LNCAP (cell line): ENCODE measurements around the gene CPEB2.

Experiments used
- TF ChIP-seq, protein P1 (sequence below): fragments of 450-650 bp; IDR thresholded peaks from 2 replicates; pipeline ENCODE4 v1.5.1; 2017; ENCODE audit warnings: mild to moderate bottlenecking

The CPEB2 gene

DNA sequence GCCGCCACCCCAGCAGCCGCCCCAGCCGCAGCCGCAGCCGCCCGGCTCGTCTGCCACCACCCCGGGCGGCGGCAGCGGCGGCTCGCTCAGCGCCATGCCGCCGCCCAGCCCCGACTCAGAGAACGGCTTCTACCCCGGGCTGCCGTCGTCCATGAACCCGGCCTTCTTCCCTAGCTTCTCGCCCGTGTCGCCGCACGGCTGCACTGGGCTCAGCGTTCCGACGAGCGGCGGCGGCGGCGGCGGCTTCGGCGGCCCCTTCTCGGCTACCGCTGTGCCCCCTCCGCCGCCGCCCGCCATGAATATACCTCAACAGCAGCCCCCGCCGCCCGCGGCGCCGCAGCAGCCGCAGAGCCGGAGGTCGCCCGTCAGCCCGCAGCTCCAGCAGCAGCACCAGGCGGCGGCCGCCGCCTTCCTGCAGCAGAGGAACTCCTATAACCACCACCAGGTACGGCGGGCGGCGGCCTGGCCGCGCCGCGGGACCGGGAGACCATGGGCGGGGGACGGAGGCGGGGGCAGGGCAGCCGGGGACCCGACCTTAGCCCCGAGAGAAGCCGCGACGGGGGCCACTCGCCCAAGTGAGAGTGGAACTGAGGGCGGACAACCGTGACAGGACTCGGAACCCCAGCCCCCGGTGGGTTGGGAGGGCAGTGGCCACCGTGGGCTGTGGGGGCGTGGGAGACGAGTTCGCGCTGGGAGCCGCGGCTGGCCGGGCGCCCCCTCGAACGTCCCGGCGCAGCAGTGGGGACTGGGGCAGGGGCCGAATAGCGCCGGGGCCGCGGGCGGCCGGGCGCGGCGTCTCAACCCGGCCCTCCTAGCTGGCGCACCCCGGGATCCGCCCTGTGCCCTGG lies 1.8 kb downstream of the CPEB2 start:
- TF ChIP-seq, protein P1, sequence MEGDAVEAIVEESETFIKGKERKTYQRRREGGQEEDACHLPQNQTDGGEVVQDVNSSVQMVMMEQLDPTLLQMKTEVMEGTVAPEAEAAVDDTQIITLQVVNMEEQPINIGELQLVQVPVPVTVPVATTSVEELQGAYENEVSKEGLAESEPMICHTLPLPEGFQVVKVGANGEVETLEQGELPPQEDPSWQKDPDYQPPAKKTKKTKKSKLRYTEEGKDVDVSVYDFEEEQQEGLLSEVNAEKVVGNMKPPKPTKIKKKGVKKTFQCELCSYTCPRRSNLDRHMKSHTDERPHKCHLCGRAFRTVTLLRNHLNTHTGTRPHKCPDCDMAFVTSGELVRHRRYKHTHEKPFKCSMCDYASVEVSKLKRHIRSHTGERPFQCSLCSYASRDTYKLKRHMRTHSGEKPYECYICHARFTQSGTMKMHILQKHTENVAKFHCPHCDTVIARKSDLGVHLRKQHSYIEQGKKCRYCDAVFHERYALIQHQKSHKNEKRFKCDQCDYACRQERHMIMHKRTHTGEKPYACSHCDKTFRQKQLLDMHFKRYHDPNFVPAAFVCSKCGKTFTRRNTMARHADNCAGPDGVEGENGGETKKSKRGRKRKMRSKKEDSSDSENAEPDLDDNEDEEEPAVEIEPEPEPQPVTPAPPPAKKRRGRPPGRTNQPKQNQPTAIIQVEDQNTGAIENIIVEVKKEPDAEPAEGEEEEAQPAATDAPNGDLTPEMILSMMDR, result no peak

DNA sequence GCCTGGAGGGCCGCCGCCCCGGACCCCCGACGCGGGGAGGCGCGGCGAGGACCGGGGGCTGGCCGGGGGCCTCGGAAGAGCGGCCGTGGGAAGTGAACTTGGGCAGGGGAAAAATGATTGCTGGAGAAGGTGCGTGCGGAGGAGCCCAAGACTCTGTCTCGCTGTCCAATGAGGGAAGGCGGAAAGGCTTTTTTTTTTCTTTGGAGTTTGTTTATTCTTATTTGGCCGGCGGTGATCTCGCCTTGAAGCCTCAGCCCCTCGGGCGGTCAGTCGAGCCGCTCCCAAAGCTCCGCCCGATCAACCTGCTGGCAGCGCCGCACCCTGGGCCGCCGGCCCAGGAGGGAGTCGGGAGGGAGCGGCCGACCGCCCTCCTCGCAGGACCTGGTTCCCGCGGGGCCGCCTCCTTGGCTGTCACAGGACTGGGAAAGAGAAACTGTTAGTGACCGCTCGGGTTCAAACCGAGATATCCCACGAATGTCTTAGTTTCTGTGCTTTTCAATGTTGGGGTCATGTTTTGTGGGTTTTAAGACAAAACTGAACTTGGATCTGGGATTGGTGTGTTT lies 2.5 kb downstream of the CPEB2 start:
- TF ChIP-seq, protein P1, result no peak

DNA sequence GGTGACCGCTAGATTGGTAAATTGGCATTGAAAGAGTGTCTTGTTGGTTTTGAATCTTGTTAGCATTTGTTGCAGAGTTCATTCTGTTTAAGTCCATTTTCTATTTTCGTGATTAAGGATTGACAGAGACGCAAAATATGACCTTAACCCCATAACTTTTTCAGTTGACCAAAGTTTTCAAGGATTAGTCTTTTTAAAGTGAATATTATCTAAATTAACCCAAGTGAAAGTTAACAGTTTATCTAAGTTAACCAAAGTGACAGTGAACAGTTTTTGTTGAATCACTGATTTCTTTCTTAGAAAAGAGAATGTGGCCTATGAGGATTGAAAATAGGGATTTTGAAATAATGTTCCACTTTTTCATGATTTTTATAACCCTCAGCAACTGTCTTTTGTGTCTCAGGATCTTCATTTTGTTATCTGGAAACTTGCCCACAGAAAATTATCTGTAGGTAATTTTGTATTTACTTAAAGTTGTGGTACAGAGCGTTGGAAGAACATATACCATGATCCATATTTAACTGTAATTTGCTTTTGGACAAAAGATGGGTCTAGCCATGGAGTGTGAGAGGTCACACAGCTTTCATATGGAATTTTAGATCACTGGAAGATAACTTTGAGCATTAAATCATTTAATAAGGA lies 3.3 kb downstream of the CPEB2 start:
- TF ChIP-seq, protein P1, result no peak

DNA sequence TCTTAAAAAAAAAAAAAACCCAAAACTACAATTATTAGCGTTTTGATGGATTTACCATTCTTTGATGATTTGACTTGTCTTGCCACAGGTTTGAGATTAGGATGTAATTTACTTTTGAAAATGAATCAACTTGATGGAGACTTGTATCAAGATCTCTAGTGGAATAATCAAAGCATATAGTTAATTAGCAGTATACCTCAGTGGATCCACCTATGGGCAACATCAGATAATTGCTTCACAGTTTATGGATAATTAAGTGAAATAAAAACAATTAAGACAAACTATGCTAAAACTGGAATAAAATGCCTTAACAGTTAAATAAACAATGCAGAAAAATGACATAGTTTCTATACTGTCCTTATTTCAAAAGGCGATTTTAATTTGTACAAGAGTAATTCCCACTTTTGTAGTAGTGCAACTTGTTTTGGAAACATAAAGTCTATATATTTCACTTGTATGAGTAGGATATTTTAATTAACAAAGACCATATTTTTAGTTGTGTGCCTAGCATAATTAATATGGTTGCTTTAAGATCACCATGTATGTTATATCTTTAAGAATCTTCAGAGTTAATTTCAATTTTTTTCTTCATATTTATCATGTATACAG lies 4.2 kb downstream of the CPEB2 start:
- TF ChIP-seq, protein P1, result peak; percentile 53

GRCh38 chr4:15007201-15007600 lies 4.9 kb downstream of the CPEB2 start:
- TF ChIP-seq, protein P1, result no peak

GRCh38 chr4:15010038-15010585 lies 7.8 kb downstream of the CPEB2 start:
- TF ChIP-seq, protein P1, result no peak

DNA sequence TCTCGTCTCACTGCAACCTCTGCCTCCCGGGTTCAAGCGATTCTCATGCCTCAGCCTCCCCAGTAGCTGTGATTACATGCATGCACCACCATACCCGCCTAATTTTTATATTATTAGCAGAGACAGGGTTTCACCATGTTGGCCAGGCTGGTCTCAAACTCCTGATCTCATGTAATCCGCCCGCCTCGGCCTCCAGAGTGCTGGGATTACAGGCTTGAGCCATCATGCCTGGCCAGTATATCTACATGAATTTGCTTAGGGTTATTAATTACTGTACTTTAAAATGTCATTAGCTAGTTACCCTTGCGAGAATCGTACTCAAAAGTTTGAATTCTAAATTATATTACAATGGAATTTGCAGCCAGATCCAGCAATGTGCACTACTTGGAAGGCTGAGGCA lies 8.9 kb downstream of the CPEB2 start:
- TF ChIP-seq, protein P1, result no peak
